Fibroblast of villous mesenchyme (primary cell): ENCODE data around the gene FLNC. TPM values are rescaled to one million over a fixed set of nuclear protein-coding genes. Genes with fewer than 3 reads are reported as not detected.

ENCODE experiments used
- DNase-seq: peaks from one replicate; pipeline ENCODE4 v3.0.0-alpha.2; 2010; ENCODE audit warnings: low read depth
- H3K4me3 ChIP-seq: 2 replicates; pipeline ENCODE4 v1.5.1; 2011; ENCODE audit warnings: low read depth, mild to moderate bottlenecking, low read length
- total RNA-seq: library from RNA; depleted of rRNA; stranded (reverse); fragments of >200 nt; gene quantifications from 2 replicates; pipeline ENCODE4 v1.2.3, GENCODE V29; 2012
- TF ChIP-seq, protein P1 (sequence below): IDR thresholded peaks from 2 replicates; pipeline ENCODE4 v1.5.1; 2012; ENCODE audit warnings: low read depth, mild to moderate bottlenecking, low read length; ENCODE audit not compliant: insufficient read depth

FLNC gene
- total RNA-seq, 1 donor, result 185 TPM

- no peak overlapping the region for H3K4me3 ChIP-seq
- no peak for DNase-seq
- TF ChIP-seq, protein P1, sequence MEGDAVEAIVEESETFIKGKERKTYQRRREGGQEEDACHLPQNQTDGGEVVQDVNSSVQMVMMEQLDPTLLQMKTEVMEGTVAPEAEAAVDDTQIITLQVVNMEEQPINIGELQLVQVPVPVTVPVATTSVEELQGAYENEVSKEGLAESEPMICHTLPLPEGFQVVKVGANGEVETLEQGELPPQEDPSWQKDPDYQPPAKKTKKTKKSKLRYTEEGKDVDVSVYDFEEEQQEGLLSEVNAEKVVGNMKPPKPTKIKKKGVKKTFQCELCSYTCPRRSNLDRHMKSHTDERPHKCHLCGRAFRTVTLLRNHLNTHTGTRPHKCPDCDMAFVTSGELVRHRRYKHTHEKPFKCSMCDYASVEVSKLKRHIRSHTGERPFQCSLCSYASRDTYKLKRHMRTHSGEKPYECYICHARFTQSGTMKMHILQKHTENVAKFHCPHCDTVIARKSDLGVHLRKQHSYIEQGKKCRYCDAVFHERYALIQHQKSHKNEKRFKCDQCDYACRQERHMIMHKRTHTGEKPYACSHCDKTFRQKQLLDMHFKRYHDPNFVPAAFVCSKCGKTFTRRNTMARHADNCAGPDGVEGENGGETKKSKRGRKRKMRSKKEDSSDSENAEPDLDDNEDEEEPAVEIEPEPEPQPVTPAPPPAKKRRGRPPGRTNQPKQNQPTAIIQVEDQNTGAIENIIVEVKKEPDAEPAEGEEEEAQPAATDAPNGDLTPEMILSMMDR, result no peak
Observed at GRCh38 chr7:128841171-128841690, 11.0 kb downstream of the FLNC start.

- TF ChIP-seq, protein P1, result peak; percentile 60
- DNase-seq, result no peak
- no peak overlapping the region for H3K4me3 ChIP-seq
Observed at GRCh38 chr7:128841921-128842673, 11.9 kb downstream of the FLNC start.

- TF ChIP-seq, protein P1, result no peak
- no peak overlapping the region for H3K4me3 ChIP-seq
- no peak for DNase-seq
Observed at GRCh38 chr7:128842674-128843641, 12.8 kb downstream of the FLNC start.

- TF ChIP-seq, protein P1, result no peak
- H3K4me3 ChIP-seq, result no peak overlapping the region
- no peak for DNase-seq
Observed at GRCh38 chr7:128843938-128844621, 13.9 kb downstream of the FLNC start.

- no peak overlapping the region for H3K4me3 ChIP-seq
- no peak for DNase-seq
- TF ChIP-seq, protein P1, result no peak
Observed at GRCh38 chr7:128844777-128845311, 14.6 kb downstream of the FLNC start.

DNA sequence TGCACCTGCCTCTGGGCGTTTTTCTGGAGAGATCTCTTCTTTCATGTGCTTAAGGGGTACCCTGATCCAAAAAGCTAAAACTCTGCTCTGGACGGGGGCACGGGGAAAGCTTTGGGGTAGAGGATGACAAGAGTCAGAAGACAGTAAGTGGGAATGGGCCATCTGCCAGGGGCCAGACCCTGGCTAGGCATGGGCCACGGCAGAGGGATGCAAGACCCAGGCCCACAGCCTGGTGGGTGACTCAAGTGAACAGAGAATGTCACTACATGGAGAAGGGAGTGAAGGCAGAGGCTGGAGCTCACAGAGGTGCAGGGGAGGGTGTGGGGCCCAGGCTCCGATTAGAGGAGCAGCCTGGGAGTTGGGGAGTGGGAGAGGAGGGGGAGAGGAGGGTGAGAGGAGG, 15.3 kb downstream of the FLNC start:
- H3K4me3 ChIP-seq, result no peak overlapping the region
- no peak for DNase-seq
- TF ChIP-seq, protein P1, result no peak
